Type B pancreatic cell (in vitro differentiated cells): ENCODE measurements around the gene BAIAP2. TPM values are rescaled to one million over a fixed set of nuclear protein-coding genes. Genes with fewer than 3 reads are reported as not detected.

Experiments
- DNase-seq: peaks from one replicate; pipeline ENCODE4 v3.0.0; 2021; ENCODE audit warnings: mixed read lengths; ENCODE audit not compliant: unreplicated experiment; ENCODE audit errors: extremely low spot score
- H3K27ac Mint-ChIP-seq: 2 replicates; pipeline ENCODE4 v1.8.0; 2021; ENCODE audit warnings: mild to moderate bottlenecking, mixed read lengths
- H3K27me3 Mint-ChIP-seq: 2 replicates; pipeline ENCODE4 v1.8.0; 2021; ENCODE audit warnings: mixed read lengths
- H3K36me3 Mint-ChIP-seq: 2 replicates; pipeline ENCODE4 v1.8.0; 2021; ENCODE audit warnings: mixed read lengths
- H3K4me1 Mint-ChIP-seq: one replicate; pipeline ENCODE4 v1.8.0; 2021; ENCODE audit warnings: mixed read lengths; ENCODE audit not compliant: unreplicated experiment
- H3K4me3 Mint-ChIP-seq: 2 replicates; pipeline ENCODE4 v1.8.0; 2021; ENCODE audit warnings: mild to moderate bottlenecking, mixed read lengths
- H3K9me3 Mint-ChIP-seq: 2 replicates; pipeline ENCODE4 v1.8.0; 2021; ENCODE audit warnings: mixed read lengths
- total RNA-seq: library from RNA; stranded (reverse); gene quantifications from 2 replicates; pipeline ENCODE4 v1.2.1, GENCODE V29; 2021; ENCODE audit warnings: low replicate concordance
- TF ChIP-seq, protein P1 (sequence below): fragments of 200-600 bp; sonication (generic); conservative IDR thresholded peaks from 2 replicates; pipeline ENCODE4 v1.5.0; 2021; ENCODE audit warnings: antibody characterized with exemption, mild to moderate bottlenecking

The BAIAP2 gene
- total RNA-seq, 1 donor from 2014 or later: 62.7 TPM

DNA sequence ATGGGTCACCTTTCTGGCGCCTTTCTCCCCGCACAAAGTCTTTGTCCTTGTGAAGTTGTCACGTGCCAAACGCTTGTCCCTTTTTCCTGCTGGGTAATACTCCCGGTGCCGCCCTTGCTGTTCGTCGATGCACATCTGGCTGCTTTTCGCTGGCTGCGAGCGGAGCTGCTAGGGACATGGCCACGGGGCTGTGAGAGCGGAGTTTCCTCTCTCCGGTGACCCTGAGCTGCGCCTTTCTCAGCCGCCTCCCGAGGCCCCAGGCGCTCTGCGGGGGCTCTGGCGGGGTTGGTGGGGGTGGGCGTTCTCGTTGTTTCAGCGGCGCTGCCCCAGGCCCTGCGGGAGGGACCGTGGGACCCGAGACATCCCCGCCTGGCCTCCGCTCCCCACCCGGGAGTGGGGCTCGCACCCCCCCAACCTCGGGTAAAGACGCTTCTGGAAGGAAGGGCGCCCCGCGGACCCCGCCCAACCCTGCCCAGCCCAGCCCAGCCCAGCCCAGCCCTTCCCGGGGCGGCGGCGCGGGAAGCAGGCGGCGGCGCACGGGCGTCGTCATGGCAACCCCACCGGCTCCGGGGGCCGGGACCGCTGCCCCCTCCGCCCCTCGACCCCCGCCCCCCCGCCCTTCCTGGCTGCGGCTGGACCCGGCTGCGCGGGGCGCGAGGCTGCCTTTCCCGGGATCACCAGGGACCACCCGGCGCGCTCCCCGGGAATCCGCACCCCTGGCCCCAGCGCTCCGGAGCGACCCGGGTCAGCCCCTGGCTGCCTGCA is 31.1 kb upstream of the BAIAP2 start:
- Mint-ChIP-seq H3K27ac (peak overlapping the region; percentile 58), H3K9me3 (no peaks in the 10 kb centered on the region), H3K27me3 (peaks cover 54% of the 10 kb centered on the region), H3K4me1 (peaks cover 14% of the 10 kb centered on the region), H3K4me3 (peak overlapping the region; percentile 65), H3K36me3 (no peaks in the 10 kb centered on the region)
- TF ChIP-seq, protein P1, sequence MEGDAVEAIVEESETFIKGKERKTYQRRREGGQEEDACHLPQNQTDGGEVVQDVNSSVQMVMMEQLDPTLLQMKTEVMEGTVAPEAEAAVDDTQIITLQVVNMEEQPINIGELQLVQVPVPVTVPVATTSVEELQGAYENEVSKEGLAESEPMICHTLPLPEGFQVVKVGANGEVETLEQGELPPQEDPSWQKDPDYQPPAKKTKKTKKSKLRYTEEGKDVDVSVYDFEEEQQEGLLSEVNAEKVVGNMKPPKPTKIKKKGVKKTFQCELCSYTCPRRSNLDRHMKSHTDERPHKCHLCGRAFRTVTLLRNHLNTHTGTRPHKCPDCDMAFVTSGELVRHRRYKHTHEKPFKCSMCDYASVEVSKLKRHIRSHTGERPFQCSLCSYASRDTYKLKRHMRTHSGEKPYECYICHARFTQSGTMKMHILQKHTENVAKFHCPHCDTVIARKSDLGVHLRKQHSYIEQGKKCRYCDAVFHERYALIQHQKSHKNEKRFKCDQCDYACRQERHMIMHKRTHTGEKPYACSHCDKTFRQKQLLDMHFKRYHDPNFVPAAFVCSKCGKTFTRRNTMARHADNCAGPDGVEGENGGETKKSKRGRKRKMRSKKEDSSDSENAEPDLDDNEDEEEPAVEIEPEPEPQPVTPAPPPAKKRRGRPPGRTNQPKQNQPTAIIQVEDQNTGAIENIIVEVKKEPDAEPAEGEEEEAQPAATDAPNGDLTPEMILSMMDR: no peak
- no peak for DNase-seq

DNA sequence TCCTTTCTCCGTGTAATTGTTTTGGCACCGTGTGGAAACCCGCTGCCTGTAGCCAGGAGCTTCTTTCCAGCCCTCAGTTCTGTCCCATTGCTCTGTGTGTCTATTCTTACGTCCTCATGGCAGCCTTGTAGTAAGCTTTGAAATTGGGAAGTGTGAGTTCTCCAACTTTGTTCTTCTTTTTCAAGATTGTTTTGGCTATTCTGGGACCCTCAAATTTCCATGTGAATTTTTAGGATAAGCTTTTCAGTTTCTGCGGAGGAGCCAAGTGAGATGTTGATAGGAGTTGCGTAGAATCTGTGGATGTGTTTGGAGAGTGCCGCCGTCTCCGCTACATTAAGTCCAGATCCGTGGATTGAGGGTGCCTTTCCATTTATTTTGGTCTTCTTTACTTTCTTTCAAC is 28.1 kb upstream of the BAIAP2 start:
- H3K27ac Mint-ChIP-seq: peak overlapping the region; percentile 12
- peaks cover 4% of the 10 kb centered on the region for H3K9me3 Mint-ChIP-seq
- H3K4me1 Mint-ChIP-seq: peaks cover 12% of the 10 kb centered on the region
- TF ChIP-seq, protein P1: no peak
- DNase-seq: no peak
- peaks cover 48% of the 10 kb centered on the region for H3K27me3 Mint-ChIP-seq
- H3K4me3 Mint-ChIP-seq: no peak overlapping the region
- peaks cover 8% of the 10 kb centered on the region for H3K36me3 Mint-ChIP-seq

DNA sequence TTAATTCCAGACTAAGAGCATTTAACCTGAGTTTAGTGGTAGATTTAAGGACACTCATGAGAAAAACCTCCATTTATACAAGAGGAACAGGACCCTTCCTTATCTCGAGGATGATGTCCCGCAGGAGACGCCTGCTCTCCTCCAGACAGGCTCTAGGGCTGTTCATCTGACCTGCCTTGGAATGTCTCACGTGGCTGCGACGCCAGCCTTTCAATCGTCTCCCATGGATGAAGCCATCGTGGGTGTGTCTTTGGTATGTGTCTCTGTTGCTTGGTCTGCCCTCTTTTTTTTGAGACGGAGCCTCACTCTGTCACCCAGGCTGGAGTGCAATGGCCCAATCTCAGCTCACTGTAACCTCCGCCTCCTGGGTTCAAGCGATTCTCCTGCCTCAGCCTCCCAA is 26.8 kb upstream of the BAIAP2 start:
- no peak for DNase-seq
- Mint-ChIP-seq H3K9me3 (peaks cover 4% of the 10 kb centered on the region), H3K36me3 (peaks cover 11% of the 10 kb centered on the region), H3K27me3 (peaks cover 37% of the 10 kb centered on the region), H3K4me3 (no peak overlapping the region), H3K4me1 (peaks cover 10% of the 10 kb centered on the region), H3K27ac (no peak overlapping the region)
- TF ChIP-seq, protein P1: no peak

DNA sequence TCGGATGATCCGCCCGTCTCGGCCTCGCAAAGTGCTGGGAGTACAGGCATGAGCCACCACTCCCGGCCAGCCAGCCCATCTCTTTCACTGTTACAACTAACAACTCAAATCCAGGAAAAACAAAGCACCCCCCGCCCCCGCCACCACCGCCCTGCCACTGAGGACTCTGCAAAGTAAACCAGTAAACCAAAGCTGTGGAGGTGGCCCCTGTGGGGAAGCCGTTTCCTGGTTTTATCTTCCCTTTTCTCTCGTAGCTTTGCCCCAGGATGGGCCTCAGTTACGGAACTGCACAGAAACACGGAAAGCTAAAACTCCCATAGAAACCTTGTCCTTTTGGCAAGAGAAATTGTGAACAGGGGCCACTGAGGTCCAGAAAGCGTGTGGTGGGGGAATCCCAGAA is 25.8 kb upstream of the BAIAP2 start:
- H3K9me3 Mint-ChIP-seq: peaks cover 4% of the 10 kb centered on the region
- H3K36me3 Mint-ChIP-seq: peaks cover 15% of the 10 kb centered on the region
- peaks cover 31% of the 10 kb centered on the region for H3K27me3 Mint-ChIP-seq
- H3K4me1 Mint-ChIP-seq: peaks cover 6% of the 10 kb centered on the region
- TF ChIP-seq, protein P1: no peak
- no peak for DNase-seq
- no peak overlapping the region for H3K4me3 Mint-ChIP-seq
- no peak overlapping the region for H3K27ac Mint-ChIP-seq

DNA sequence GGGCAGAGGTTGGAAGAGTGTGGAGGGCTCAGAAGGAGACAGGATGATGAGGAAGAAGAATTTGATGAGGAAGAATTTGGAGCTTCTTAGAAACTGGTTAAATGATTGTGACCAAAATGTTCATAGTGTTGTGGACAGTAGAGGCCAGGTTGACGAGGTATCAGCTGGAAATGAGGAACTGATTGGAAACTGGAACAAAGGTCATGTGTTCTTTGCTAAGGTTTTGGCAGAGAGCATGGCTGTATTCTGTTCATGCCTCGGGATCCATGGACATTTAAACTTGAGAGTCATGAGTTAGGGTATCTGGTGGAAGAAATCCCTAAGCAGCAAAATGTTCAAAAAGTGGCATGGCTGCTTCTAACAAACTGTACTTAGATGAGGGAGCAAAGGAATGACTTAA is 24.0 kb upstream of the BAIAP2 start:
- Mint-ChIP-seq H3K36me3 (peaks cover 15% of the 10 kb centered on the region), H3K4me1 (peaks cover 6% of the 10 kb centered on the region), H3K27ac (no peak overlapping the region), H3K4me3 (no peak overlapping the region), H3K9me3 (peaks cover 4% of the 10 kb centered on the region), H3K27me3 (peaks cover 22% of the 10 kb centered on the region)
- DNase-seq: no peak
- TF ChIP-seq, protein P1: no peak
